NCI-H345 treated with DMSO at 0.1 percent for 48 hours (cell line): Measurements from ENCODE around the gene WFS1.

ENCODE experiments used
- DNase-seq: peaks from one replicate; lab custom pipeline; 2025; ENCODE audit not compliant: unreplicated experiment; lab: John Stamatoyannopoulos, UW

The WFS1 gene

DNA sequence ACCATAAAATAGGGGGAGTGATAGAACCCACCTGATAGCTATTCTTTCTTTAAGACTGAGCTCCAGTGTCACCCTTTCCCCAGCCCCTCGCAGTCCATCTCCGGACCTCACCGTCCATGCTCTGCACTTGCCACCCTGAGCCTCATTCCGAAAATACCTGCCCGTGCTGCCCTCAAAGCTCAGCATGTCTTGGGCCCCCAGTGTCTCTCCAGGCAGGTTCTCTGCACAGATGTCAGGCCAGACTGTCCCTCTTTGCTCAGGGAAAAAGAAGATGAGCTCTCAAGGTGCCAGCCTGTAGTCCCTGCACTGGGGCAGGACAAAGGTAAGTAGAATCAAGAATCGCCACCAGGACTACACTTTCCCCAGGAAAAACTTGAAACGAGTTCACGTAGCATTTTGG is 9.8 kb upstream of the WFS1 start:
- no peak for DNase-seq

DNA sequence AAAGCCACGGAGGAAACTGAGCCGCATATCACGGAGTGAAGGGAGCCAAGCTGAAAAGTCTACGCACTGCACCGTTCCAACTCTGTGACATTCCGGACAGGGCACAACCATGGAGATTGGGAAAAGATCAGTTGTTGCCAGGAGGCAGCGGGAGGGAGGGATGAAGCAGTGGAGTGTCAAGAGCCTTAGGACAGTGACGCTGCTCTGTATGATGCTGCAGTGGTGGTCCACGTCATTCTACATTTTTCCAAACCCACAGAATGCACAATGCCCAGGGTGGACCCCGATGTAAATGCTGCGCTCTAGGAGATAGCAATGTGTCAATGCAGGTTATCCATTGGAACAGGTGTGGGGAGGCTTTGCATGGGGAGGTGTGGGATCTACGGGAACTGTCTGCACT is 7.5 kb upstream of the WFS1 start:
- no peak for DNase-seq

DNA sequence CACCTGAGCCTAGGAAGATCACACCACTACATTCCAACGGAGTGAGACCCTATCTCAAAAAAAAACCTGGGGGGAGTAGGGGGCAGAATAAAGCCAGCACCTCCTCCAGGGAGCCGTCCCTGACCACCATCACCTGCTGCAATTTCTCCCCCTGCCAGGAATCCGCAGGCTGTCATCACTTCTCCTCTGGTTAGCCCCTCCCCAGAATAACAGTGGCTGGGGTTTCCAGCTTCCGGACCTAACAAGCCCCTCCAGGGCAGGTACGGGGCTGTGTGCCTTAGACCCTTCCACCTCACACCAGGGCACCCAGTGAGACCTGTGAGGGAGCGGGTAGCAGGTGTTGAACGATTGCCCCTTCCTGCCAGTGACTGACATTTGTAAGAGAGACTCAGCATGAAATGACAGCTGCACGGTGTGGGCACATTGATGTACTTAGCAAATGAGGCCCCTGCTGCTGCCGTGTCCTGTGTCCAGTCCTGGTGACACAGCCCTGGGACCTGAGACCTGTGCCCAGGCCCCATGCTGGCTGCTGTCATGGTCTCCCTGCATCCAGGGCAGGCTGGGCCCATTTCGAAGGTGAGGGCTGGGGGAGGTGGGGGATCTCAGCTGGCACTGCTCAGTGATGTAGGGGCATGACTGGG is 6.7 kb upstream of the WFS1 start:
- DNase-seq, result no peak

DNA sequence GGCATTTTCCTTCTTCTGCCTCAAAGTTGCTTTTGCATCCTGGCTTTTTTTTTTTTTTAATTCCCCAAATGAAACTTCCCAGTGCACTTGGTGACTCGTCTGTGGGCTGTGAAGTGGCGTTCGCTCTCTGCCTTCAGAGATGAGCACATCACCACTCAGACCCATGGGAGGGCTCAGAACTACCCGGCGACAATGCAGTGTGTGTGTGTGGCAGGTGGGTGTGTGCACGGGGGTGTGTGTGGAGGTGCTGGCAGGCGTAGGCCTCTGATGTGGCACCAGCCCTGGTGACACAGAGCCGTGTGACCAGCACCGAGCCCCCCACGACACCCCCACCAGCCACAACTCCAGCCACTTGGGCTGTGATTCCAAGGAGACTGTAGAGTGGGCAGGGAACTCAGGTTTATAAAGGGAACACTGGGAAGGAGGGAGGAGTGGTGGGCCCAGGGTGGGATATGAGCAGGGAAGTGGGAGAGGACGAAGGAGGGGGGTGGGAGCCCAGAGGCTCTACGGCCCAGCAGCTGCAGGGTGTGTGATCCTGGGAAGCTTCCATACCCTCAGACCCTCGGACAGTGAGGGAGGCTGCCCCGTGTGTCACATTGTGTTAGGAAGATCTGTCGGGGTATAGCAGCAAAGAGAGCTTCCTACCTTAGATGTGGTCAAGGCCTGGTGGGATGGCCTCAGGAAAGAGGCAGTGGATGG is 6.0 kb upstream of the WFS1 start:
- DNase-seq, result no peak

GRCh38 chr4:6264225-6264540 is 5.5 kb upstream of the WFS1 start:
- no peak for DNase-seq

GRCh38 chr4:6265546-6265945 is 4.1 kb upstream of the WFS1 start:
- DNase-seq, result no peak

GRCh38 chr4:6267573-6267972 is 2.1 kb upstream of the WFS1 start:
- DNase-seq, result no peak

- DNase-seq, result no peak
Measured at GRCh38 chr4:6268650-6269615, 717 bp upstream of the WFS1 start.

GRCh38 chr4:6270636-6271121 is 1.0 kb downstream of the WFS1 start:
- no peak for DNase-seq

DNA sequence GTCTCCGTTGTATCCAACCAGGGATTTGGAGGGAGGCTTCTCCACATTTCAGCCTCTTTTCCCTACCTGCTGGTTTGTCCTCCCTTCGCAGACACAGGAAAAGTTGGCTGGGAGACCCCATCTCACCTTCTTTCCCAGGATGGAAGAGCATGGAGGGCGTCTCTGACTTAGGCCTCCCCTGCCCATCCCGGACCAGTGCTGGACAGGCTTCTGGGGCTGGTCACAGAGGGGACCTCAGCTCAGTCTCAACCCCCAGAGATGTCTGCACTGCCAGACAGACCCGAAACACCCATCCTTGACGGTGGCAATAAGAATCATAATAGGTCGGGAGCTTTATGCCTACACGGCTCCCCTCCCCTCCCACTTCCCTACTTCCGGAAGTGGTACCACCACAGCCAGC is 1.6 kb downstream of the WFS1 start:
- no peak for DNase-seq

GRCh38 chr4:6271701-6272465 is 2.2 kb downstream of the WFS1 start:
- no peak for DNase-seq

GRCh38 chr4:6272863-6273660 is 3.4 kb downstream of the WFS1 start:
- DNase-seq, result no peak

DNA sequence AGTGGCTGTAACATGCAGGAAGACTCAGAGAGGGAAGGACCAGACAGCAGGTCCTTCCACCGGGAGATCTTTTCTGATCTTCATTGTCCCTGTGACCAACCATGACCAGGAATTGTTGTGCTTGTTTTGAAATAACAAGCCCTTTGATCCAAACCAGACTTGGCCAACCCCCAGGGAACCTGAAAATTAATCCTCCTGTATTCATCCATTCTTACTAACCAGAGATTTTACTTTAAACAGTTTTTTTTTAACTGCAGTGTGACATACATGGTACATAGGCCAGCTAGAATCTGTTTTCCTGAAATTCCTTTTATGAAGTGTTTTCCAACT is 4.0 kb downstream of the WFS1 start:
- DNase-seq, result no peak

GRCh38 chr4:6275351-6275750 is 5.7 kb downstream of the WFS1 start:
- DNase-seq, result no peak

- DNase-seq, result no peak
Measured at GRCh38 chr4:6275898-6276806, 6.5 kb downstream of the WFS1 start.

DNA sequence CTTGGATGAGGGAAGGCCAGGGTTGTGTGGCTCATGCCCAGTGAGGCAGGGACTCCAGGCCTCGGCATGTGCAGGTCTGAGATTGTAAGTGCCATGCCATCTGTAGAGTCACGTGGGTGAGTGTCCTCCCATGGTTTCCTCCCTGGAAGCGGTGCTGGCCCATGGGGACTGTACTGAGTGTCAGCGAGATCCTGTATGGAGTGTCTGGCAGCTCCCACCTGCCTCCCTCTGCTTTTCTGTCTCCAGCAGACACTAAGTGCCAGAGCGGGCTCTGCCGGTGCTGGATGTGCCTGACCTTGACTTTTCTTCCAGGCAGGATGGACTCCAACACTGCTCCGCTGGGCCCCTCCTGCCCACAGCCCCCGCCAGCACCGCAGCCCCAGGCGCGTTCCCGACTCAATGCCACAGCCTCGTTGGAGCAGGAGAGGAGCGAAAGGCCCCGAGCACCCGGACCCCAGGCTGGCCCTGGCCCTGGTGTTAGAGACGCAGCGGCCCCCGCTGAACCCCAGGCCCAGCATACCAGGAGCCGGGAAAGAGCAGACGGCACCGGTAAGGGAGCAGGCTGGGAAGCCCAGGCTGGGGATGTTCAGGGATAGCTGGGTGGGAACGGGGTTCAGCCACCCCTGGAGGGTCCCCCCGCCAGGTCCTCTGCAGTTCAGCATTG is 7.6 kb downstream of the WFS1 start:
- no peak for DNase-seq

GRCh38 chr4:6277935-6278800 is 8.5 kb downstream of the WFS1 start:
- DNase-seq, result no peak

- DNase-seq, result no peak
Measured at GRCh38 chr4:6278801-6279197, 9.1 kb downstream of the WFS1 start.
